Measurements from ENCODE around the gene REG1B.

Gene REG1B, protein sequence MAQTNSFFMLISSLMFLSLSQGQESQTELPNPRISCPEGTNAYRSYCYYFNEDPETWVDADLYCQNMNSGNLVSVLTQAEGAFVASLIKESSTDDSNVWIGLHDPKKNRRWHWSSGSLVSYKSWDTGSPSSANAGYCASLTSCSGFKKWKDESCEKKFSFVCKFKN

DNA sequence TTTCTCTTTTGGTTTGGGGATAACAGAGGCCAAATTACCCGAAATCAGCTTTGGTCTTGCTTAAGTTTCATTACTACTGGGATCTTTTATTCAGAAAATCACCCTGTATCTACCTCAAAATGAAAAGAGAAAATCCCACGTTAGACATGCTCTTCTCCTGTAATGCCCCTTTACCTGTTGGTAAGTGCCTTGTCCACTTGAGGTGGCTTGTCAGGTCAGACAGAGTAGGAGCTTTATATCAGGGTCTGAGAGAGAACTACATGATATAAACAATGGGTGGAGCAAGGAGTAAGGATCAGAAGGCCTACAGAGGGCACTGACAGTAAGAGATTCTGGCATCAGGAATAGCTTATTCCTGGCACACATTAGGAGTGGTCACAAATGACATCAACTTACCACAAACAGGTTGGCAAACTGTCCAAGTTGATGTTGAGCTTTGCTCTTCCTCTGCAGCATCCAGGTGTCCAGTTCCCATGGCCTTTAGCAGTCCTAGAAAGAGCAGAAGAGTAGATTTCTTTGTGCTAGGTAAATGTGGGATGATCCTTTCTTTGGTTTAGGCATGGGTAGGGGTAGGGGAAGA, at the start of gene REG1B:
Gene REG1B (minus strand): TSS at position 209 of the 580 bp plus-strand sequence. CDS start 381 bp downstream, outside the sequence.
- no peak for DNase-seq

DNA sequence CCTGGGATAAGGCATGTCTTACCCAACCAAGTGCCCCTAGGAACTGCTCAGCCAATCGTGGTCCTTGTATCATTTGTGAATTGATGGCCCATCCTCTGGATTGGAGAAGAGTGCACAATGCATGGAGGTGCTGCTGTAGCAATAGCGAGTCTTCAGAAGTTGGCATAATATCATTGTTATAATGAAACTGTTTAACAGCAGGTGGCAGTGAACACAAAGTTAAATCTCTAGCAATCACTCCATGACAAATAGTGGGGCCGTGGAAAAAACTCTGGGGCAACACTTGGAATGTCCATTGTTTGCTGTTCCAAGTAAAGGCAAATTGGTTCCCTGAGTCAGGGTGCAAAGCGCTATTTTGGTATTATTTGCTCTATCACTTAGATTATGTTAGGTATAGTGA, 43.9 kb upstream of the REG1B start:
- DNase-seq, result no peak

DNA sequence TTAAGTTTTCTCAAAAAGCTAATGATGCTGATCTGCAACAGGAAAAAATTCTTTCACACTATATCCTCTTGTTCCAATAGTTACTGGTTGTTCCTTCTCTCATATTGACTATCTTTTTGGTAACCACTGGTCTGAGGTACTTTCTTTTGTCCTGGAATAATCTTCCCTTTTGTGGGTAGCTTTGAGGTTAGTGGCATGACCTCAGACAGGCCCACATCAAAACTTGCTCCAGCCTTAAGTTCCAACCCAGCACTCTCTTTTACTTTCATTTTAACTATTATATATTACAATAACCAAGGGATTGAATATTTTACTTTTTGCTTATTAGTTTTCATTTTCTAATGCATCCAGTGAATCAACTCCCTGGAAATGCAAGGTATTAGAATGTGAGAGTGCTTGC, 42.0 kb upstream of the REG1B start:
- no peak for DNase-seq

DNA sequence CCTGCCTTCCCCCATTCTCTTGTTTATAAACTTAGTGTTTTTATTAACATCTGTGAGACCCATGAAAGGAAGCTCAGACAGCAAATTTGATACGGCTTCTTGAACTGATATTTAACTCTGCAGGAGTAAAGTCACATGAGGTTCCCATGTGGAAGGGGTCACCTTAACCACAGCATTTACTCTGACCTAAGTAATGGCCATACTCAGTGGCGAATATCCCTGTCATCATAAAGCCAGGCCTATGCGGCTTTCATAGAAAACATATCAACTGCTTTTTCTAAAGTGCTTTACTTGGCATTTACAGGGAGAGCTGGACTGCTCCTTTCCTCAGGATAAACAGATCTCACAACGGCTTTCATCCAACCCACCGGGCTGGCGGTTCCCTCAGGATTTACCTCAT, 41.5 kb upstream of the REG1B start:
- no peak for DNase-seq

DNA sequence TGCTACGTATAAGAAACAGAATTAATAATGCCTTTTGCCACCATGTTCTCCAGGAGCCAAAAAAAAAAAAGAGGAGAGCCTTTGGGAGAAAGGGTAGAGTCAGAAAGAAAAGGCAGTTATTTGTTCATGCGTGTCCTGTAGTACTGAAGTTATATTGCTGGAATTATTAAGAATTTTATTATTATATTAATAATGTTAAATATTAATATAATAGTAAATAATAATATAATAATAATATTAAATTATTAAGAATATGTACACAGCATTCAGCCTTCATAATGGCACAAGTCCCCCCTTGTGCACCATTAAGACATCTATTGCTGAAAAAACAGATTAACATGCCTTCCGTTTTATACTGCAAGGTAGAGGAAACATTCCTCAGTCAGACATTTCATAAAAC, 40.6 kb upstream of the REG1B start:
- DNase-seq, result no peak

DNA sequence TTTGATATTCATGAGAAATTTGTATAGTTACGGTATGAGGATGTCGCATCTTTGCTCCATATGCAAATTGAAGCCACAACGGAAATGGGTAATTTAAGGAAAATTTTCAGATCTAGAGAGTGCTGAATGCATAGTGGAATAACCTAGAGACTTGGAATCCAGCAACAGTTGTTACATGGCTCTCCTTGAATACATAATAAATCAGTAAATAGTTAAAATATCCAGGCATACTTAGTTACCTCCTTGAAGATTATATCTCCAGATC, 37.9 kb upstream of the REG1B start:
- no peak for DNase-seq

DNA sequence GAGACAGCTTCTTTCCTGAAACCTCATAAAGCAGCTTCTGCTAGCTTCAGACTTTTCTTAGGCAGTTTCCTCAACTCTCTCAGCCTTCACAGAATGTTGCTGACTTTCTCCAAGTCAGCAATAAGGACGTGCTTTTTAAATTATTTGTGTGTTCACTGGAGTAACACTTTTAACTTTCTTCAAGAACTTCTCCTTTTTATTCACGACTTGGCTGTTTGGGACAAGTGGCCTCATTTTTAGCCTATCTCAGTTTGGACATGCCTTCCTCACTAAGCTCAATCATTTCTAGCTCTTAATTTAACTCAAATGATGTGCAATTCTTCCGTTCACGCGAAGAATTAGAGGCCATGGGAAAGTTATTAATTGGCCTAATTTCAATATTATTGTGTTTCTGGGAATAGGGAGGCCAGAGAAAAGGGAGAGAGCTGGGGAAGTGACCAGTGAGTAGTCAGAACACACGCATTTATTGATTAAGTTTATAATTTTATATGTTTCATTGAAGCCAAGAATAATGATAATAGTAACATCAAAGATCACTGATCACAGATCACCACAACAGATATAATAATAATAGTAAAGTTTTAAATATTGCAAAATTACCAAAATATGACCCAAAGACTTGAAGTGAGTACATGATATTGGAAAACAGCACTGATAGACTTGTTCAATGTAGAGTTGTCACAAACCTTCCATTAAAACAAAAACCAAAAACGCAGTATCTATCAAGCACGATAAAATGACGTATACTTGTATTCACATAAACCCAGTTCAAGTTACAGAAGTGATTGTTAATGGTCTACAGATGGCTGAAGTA, 37.3 kb upstream of the REG1B start:
- DNase-seq, result no peak

DNA sequence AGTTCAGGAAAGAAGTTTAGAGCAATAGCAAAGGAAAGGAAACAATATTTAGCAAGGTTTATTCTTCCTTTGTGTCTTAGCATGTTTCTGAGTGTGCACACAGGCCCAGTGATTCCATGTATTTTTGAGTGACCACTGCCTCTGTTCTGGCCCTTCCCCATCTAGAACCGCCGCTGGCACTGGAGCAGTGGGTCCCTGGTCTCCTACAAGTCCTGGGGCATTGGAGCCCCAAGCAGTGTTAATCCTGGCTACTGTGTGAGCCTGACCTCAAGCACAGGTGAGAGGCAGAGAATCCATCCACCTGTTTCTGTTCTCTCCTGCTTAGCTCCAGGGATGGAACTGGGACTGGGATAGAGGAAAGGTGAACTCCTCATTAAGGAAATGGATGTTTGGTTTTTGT, 34.9 kb upstream of the REG1B start:
- no peak for DNase-seq

DNA sequence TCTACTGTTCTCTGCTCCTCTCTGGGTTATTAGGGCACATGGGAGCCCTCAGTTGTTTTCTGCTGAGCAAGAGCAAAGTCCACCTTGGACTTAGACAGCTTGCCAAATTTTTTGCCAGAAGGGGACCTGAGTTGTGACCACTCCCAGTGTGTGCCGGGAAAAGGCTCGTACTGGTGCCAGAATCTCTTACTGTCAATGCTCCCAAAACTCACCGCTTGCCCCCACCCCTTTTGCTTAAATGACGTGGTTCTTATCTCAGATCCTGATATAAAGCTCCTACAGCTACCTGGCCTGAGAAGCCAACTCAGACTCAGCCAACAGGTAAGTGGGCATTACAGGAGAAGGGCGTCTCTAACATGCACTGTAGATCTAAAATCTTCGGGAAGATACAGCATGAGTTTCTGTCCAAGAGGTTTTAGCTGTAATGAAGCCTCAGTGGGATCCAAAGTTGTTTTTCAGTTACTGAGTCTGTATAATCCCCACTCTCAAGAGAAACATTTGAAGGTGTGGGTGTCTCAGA, 32.5 kb upstream of the REG1B start, which contains the start of gene REG1A:
Gene REG1A (plus strand): TSS at position 295 of the 520 bp plus-strand sequence. CDS start 374 bp downstream, outside the sequence.
- DNase-seq, result no peak

DNA sequence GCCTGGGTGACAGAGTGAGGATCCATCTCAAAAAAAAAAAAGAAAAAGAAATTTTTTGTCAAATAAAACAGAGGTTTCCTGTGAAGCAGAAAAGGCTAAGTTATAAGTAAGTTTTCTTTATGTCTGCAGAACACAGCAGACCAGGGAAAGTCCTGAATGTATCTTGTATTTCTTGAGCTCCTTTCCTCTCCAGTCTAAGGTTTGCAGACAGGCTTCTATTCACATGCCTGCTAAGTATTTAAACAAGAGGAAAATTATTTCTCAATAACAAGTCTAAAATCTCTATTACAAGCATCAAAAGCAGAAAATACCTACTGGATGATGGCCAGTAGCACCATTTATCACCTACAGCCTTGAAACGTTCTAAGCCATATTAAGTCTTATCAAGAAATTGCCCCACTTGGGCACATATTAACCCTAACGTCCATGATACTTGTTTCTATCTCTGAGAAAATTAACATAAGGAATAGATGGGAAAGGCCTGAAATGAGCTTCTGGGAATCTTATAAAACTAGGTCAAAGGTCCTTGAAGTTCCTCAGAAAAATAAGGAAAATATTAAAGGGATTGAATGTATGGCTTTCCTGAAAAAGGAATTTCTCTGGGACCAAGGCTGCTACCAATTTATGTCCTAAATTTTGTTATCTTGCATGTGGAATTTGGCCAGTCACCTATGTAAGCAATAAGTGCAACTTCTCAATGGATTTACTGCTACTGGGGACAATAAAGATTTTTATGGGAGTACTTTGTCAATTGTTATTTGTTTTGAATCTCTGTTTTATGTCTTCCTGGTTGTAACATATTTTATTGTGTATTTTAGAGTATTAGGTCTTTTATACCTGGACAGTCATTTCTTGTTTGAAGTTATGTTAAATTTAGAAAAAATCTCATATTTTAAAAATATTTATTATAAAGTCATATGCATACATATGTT, 29.5 kb upstream of the REG1B start:
- no peak for DNase-seq

DNA sequence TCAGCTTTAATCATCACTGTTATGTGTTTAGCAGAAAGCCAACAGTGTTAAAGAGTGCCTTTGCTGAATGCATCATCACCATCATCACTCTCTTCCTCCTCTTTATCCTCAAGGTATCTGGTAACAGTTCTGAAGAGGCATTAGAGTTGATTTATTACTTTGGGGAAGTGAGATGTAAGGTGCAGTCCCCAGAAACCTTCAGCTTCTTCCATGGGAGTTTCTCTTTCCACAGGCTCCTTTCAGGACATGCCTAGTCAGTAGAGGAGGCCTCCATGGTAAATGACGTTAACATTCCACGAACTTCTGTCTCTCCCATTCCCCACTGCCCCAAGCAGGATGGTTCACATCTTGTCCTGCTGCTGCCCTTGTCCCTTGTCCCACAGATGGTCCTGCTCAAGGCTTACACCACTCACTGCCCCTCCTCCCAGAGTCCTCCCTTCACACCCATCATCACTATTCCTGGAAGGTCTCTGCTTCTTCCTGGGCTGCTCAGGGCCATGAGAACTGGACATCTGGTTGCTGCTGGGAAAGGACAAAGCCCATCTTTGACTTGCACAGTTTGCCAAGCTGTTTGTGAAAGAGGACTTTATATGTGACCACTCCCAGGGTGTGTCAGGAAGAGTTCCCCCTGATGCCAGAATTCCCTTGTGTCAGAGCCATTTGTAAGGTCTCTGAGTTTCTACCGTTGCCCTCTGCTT, 27.2 kb upstream of the REG1B start:
- no peak for DNase-seq

DNA sequence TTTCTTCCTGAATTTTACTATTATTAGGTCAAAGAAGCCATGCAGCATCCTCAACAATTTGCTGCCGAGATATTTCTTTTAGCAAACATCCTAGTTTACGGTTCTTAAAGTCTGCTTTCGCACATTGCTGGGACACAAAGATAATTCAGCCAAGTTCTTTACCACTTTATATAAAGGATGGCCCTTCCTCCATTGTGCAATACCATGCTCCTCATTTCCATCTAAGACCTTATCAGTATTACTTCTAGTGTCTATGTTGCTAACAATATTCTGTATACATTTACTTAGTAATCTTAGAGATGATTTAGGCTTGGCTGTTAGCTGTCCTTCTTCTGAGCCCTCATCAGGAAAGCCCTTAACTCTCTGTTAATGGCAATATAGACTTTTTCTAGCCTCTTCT, 24.5 kb upstream of the REG1B start:
- DNase-seq, result no peak

DNA sequence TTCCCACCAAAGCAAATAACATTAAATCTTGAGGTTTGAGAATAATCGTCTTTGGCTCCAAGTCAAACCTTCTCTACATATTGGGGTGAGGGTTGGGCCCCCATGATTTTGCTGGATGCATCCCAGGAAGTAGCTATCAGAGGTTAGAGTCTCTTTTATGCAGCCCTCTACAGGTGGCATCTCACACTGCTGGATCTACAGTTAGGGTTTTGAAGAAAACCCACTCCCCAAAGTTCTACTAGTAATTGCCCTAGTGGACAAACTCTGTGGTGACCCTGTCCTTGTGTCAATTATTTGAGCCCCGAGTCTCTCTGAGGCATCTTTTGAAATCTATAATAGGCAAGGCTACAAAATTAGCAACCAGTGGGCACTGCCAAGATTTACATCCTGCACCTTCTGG, 17.5 kb upstream of the REG1B start:
- no peak for DNase-seq

DNA sequence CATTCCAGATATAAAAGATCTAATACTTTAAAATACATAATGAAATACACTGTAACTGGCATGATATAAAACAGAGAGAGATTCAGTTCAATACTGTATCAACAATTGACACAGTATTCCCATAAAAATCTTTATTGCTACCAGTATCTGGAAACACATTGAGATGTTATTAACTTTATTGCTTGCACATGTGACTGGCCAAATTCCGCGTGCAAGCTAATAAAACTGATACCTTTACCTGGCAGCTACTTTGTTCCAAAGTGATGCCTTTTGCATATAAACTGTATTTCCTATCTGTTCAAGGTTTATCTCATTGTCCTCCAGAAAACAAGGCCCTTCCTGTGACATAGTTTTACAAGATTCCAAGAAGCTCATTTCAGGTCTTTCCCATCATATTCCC, 15.4 kb upstream of the REG1B start:
- no peak for DNase-seq

DNA sequence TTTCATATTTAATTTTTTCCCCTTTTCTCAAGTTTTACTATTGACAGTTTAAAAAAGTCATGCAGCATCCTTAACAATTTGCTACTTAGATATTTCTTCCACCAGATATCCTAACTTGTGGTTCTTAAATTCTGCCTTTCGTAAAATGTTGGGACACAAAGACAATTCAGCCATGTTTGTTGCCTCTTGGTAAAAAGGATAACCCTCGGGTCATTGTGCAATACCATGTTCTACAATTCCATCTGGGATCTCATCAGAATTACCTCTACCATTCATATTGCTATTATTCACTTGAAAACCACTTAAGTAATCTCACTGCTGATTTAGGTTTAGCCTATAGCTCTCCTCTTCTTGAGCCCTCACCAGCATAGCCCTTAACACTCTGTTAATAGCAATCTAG, 13.2 kb upstream of the REG1B start:
- DNase-seq, result no peak

DNA sequence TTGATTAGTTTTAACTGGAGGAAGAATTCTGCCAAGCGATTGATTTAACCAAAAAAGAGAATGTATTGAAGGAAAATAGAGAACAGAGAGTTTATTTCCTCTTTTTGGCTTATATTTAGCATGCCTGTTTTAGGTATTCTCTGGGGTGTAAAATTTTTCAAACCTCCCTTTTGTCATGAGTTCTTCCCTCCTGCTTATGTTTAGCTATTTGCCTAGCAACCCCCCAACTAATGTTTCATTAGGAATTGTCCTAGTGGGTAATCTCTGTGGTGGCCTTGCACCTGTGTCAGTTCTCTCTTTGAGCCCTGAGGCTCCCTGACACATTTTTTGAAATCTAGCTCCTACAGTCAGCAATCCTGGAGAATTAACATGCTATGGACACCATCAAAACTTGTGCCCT, 12.5 kb upstream of the REG1B start:
- DNase-seq, result no peak

DNA sequence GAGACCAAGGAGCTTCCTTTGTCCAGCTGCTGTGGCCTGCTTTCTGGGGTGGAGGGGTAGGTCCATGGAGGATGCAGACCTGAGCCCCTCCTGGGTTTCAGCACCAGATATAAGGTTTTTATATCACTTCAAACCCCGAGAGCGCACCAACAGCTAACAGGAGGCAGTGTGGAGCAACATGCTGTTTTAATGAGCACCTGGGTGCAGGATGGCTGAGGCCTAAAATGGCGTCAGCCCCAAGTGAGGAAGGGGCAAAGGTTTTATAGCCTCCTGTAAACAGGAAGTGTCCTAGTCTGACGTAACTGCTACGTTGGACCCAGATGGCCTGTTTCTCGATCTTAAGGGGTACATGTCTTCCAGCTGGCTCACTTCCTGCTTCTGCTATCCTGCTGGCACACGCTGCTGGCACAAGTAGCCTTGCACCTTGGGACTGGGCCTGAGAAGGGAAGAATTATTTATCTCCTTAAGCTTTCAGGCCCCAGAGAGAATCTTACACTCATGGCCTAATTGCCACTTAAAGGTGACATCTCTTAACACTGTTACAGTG, 11.4 kb upstream of the REG1B start:
- no peak for DNase-seq

DNA sequence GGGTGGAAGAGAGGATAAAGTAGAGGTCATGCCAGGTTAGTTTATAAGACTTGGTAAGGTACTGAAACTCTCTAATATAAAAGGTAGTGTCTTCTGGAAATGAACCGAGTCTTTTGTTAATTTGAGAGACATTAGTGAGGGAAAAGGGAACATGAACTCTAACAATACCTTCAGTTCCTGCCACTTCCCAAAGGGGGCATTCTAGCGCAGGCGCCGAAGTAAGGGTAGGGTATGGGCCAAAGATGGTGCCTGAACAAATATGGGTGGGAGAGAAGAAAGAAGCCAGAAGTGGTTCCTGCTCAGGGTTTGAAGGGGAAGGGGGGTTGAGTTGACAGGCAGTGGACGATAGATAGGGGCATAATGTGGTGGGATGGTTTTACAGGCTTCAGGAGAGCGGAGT, 10.1 kb upstream of the REG1B start:
- DNase-seq, result no peak

DNA sequence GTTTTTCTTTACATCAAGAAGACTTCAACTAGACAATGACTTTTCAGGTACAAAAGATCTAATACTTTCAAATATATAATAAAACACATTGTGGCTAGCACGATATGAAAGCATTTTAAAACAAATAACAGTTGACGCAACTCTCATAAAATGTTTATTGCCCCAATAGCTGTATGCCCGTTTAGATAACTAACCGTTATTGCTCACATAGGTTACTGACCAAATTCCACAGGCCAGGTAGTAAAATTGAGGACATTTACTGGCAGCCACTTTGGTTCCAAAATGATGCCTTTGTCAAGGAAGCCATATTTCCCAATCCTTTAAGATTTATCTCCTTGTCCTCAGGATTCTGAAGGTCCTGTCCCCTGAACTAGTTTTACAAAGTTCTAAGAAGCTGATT, 2.9 kb upstream of the REG1B start:
- DNase-seq, result no peak

DNA sequence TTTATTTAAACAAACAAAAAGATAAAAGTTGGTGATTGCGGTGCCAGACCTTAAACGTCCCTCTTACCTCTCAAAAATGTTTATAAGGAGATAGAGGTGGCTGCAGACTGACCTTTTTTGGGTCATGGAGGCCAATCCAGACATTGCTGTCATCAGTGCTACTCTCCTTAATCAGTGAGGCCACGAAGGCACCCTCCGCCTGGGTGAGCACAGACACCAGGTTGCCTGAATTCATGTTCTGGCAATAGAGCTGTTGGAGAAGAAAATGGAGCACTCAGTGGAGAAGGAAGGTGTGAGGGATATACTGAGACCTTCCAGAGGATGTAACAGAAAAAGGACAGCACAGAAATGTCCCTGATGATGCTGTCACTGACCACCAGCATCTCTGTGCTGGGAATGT, 1.5 kb downstream of the REG1B start:
- no peak for DNase-seq

DNA sequence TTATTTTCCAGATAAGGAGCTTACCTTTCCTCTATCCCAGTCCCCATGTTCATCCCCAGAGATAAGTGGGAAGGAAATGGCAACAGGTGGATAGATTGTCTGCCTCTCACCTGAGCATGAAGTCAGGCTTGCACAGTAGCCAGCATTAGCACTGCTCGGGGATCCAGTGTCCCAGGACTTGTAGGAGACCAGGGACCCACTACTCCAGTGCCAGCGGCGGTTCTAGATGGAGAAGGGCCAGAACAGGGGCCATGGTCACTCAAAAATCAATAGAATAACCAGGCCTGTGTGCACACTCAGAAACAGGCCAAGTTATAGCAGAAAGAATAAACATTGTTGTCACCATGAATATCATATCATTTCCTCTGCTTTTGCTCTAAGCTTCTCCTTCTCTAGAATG, 2.4 kb downstream of the REG1B start:
- DNase-seq, result no peak

DNA sequence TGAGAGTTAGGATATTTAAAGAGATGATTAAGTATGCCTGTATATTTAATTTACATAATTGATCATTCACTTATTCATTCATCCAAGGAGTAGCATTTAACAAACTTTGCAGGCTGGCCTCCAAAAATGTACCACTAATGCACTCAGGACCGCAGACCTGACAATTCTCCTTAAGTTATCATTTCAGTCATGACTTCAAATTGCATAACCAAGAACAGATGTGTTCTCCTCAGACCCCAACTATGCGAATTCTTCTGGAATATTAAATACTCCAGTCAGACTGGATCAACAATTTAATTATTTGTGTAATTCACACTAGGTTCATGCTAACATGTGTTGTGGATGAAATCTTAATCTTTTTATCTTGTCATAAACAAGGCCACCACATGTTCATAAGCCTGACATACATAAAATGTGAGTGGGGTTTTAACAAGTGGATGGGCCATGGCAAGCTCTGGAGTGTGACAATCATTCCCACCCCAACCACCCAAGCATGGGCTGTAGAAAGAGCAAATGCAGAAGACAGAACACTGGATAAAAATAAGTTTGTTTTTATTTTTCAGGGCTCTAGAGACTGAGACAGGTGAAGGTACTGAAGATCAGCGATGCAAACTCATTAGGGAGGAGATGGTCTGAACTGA, 3.2 kb downstream of the REG1B start:
- DNase-seq, result no peak

Measured in hippocampal formation (tissue), 2 donors.